Body of pancreas (tissue), 4 donors: ENCODE measurements around the gene MPZL1.

Experiments used
- CTCF ChIP-seq, 7 experiments: fragments of 450-650 bp in 4 of 7; fragments of 200-600 bp in 3 of 7; sonication (generic) in 3 of 7; IDR thresholded peaks; one replicate each; pipeline ENCODE4 v1.5.1; 2016 to 2019; ENCODE audit warnings: antibody characterized with exemption in 7 of 7
- POLR2A ChIP-seq, 3 donors: fragments of 450-650 bp; IDR thresholded peaks; one replicate each; pipeline ENCODE4 v1.6.1; 2016; ENCODE audit warnings: antibody characterized with exemption in 3 of 3, mild to moderate bottlenecking in 2 of 3

- no peak for TF ChIP-seq CTCF (IDR thresholded peaks at IDR 0.05)
- TF ChIP-seq POLR2A (IDR thresholded peaks at IDR 0.05): no peak
Observed at GRCh38 chr1:167824163-167824794, 102.5 kb downstream of the MPZL1 start.
